Measurements from ENCODE around the gene BOC.

GRCh38 chr3:113249111-113249510, 37.8 kb downstream of the BOC start:
- TF ChIP-seq, protein P1, sequence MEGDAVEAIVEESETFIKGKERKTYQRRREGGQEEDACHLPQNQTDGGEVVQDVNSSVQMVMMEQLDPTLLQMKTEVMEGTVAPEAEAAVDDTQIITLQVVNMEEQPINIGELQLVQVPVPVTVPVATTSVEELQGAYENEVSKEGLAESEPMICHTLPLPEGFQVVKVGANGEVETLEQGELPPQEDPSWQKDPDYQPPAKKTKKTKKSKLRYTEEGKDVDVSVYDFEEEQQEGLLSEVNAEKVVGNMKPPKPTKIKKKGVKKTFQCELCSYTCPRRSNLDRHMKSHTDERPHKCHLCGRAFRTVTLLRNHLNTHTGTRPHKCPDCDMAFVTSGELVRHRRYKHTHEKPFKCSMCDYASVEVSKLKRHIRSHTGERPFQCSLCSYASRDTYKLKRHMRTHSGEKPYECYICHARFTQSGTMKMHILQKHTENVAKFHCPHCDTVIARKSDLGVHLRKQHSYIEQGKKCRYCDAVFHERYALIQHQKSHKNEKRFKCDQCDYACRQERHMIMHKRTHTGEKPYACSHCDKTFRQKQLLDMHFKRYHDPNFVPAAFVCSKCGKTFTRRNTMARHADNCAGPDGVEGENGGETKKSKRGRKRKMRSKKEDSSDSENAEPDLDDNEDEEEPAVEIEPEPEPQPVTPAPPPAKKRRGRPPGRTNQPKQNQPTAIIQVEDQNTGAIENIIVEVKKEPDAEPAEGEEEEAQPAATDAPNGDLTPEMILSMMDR (conservative IDR thresholded peaks at IDR 0.05 in 1 of 2, IDR thresholded peaks at IDR 0.05 in 1 of 2; ENCODE audit: low read depth in 1 of 2, low read length in 2 of 2): no peak
- no peak for TF ChIP-seq EZH2 (IDR thresholded peaks at IDR 0.05; ENCODE audit: low read length, missing control alignments)

All from fibroblast of lung (primary cell).